Measurements from ENCODE around the gene STAM2.
"Not testable (repeated sequence)": the region's sequence is repeated elsewhere in the genome, so short reads cannot be mapped to it uniquely, and the experiment has no call there.

Gene STAM2

DNA sequence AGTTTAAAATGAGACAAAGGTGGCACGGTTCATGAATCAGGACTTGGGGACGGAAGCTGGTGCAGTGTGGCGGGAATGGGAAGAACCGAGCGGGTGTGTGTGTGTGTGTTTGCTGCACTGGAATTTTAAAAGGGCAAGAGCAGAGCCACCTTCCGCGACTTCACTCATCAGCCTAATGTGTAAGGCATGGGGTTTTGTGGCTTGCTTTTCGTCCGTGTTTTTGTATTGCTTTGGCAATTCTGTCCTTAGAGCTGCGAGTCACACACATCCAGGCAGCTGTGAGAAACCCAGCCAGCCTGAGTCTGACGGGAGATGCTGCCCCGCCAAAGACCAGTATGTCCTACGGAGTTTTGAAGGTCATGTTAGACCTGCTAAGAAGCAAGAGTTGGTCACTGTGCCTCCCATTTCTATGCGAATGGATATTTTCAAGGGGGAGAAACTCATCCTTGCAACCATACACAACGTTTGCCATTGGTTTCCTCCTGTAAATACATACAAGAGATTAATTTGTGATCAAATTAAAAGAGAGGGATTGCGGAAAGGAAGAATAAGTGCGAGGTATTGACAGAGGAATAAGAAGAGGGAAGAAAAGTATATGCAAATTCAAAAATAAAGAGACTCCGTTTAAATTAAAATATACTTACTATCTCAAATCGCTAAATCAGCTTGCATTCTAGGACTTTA lies 76.1 kb downstream of the STAM2 start:
- FAIRE-seq: no peak

GRCh38 chr2:152098496-152099366 lies 76.8 kb downstream of the STAM2 start, which contains the start of gene CACNB4:
Gene CACNB4, minus strand, starts transcription at chr2:152099044.
- FAIRE-seq: no peak

- FAIRE-seq: no peak
Observed at GRCh38 chr2:152097801-152098495, 77.6 kb downstream of the STAM2 start.

- no peak for FAIRE-seq
Observed at GRCh38 chr2:152097290-152097800, 78.2 kb downstream of the STAM2 start.

GRCh38 chr2:152095146-152095545 lies 80.4 kb downstream of the STAM2 start:
- no peak for FAIRE-seq

GRCh38 chr2:152094014-152094413 lies 81.5 kb downstream of the STAM2 start:
- no peak for FAIRE-seq

GRCh38 chr2:152093464-152093863 lies 82.1 kb downstream of the STAM2 start:
- no peak for FAIRE-seq

DNA sequence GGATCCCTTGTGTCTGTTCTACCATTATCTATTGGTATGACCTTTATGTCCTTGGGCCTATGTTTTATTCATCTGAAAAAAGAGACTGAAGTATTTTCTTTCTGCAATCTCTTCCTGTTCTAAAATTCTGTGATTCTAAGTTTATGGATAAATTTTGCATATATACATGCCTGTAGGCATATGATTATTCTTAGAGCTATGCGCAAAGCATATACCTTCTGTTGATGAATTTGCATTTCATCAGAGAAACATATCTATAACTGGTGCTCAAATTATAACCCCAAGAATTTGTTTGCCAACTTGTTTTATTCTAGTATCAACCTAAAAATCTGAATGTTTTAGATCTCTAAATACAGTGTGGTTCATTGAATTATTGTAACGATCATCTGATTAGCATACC lies 83.5 kb downstream of the STAM2 start:
- FAIRE-seq: no peak

DNA sequence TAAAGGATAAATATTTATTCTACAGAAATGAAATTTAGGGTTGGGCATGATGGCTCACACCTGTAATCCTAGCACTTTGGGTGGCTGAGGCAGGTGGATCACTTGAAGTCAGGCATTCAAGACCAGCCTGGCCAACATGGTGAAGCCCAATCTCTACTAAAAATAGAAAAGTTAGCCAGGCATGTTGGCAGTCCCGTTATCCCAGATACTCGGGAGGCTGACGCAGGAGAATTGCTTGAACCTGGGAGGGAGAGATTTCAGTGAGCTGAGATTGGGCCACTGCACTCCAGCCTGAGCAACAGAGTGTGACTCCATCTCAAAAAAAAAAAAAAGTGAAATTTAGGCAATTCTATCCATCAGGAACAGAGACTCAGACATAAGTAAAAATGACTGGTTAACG lies 84.8 kb downstream of the STAM2 start:
- not testable (repeated sequence) for FAIRE-seq

GRCh38 chr2:152089238-152089637 lies 86.3 kb downstream of the STAM2 start:
- FAIRE-seq: no peak

- FAIRE-seq: no peak
Observed at GRCh38 chr2:152088006-152088405, 87.6 kb downstream of the STAM2 start.

DNA sequence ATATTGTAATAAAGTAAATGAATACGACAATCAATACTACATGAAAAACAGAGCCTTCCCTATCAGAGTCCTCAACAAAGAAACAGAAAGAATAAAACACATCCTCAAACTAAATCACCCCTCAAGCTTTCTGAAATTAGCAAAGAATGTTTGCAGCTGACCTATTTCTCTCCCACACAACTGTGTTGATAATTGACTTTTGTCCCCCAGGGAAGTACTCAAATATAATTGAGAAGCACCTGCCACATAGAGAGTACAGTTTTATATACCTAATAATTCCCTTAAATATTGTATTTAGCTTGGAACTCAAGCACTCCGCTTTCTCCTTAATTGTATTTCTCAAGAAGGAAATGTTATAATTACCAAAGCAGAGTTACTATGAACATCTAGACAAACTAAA lies 89.3 kb downstream of the STAM2 start:
- FAIRE-seq: no peak

- no peak for FAIRE-seq
Observed at GRCh38 chr2:152084076-152084475, 91.5 kb downstream of the STAM2 start.

GRCh38 chr2:152083202-152083875 lies 92.2 kb downstream of the STAM2 start:
- FAIRE-seq: no peak

DNA sequence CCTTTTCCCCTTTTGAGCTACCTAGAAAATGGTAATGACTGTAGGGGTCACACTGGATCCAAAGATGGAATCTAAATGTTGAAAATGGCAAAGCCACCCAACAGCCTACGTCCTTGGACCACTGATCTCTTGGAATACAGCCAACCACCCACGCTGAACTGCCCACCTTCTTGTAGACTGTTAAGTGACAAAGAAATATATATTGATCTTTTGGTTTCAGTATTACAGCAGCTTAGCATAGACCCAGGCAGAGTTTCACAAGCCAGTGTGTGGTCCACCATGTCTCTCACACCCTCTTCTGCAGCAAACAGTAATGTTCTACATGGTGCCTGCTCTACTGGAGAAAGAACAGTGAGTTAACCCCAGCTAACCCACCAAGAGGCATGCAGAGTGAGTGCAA lies 96.9 kb downstream of the STAM2 start:
- no peak for FAIRE-seq

GRCh38 chr2:152078023-152078422 lies 97.5 kb downstream of the STAM2 start:
- no peak for FAIRE-seq

DNA sequence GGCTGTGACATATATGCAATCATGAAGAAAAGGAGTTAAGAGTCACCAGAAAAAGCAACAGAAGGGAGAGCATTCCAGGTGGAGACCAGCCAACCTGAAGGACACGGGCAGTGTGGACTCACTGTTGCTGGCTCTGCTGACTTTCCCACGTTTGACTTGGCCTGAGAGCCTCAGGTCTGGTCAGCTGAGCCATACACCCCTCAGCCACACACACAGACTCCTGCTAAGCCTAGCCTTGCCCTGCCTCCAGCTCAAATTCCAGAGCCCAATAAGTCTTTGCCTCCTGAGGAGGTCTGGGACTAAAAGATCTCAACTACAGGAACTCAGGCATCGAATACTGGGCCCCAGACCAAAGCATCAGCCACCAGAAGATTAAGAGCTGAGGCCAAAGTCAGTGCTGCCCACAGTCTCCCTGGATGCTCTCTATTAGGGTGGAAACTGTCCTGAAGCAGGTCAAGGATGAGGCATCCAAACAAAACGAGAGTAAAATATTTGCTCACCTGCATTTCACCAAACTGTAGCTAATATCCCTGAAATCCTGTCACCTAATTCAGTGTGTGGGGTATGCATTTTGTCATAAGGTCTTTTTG lies 100.0 kb downstream of the STAM2 start:
- no peak for FAIRE-seq

DNA sequence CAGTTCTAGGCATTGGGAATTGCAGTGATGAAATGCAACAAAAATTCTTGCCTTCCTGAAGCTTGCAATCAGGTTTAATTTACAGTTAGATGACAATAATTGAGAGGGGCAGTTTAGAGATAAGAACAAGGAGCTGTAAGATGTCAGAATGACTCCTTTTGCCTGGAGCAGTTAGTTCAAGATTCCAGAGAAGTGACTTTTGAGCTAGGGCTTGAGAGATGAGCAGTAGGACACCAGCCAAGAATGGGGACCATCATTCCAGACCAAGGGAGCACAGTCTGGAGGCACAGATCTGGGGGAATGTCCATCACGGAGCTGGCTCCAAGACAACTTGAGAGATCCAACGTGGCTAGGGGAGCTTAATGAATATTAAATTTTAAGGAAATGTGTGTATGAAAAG lies 103.6 kb downstream of the STAM2 start:
- FAIRE-seq: no peak

GRCh38 chr2:152071518-152071917 lies 104.0 kb downstream of the STAM2 start:
- FAIRE-seq: no peak

DNA sequence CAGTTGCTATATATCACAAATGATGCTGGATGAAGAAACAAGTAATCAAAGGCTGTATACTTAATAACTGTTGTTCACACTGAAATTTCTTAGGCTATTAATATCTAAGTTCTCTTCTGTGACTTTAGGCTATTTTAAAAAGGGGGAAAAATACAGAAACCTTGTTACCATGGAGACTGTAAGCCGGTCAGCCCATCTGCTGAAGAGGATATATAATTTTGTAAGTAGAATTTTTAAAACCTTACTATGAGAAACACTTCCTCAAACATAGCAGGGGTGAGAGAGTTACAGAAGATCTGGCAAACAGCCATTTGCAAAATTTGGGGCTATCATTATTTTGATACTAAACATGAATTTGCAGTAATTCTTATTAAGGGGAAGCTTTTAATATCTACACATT lies 104.5 kb downstream of the STAM2 start:
- FAIRE-seq: no peak

DNA sequence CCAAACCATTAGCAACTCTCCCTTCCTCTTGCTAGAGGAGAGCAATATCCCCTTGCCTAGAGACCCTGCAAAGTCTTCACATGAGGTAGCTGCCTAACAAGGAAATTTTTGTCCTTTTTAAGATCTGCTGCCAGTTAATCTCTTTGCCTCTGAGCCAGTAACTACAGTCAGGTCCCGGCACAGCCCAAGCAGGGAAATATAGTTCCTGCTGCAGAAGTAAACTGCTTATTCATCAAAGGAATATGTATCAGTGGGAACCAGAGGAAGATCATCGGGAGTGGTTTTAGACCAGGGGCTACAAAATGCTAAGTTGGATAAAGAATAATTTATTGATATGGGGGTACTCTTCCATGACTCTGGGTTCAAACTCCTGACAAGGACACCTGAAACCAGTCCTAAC lies 107.3 kb downstream of the STAM2 start:
- no peak for FAIRE-seq

DNA sequence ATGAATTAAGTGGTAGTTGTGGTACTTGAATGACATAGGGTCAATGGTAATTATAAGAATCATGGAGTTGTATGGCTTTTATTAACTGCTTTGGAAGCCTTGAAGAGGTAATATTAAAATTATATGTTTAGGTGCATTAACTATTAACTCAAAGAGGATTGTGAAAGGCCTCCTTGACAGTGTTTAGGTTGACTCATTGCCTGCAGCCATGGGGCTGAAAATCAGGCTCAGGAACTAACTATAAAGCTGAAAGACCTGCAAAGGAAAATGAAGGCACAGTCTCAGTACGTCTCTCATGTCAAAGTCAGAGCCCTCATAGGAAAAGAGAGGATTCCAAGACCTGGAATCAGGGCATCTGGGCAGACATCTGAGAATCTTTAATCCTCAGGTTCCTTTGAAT lies 107.7 kb downstream of the STAM2 start:
- no peak for FAIRE-seq
